ENCODE data around the gene SAA4.

DNA sequence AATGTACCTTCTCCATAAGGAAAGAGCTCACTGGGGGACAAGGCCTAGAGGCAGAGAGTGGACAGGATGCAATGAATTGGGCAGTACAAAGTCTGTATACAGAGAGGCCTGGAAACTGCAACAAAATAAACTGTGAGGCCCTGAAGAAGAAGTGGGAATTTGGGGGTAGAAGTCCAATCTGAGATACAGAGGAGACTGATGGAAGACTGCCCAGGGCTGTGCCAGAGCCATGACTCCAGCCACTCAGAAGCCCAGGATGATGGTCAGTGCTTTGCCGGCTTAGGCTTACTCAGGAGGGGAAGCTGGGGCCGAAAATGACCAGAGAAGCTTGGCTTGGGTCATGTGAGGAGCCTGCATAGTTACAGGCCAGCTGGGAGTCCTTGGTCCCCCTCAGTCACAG lies 5.7 kb downstream of the SAA4 start:
- TF ChIP-seq, protein P1, sequence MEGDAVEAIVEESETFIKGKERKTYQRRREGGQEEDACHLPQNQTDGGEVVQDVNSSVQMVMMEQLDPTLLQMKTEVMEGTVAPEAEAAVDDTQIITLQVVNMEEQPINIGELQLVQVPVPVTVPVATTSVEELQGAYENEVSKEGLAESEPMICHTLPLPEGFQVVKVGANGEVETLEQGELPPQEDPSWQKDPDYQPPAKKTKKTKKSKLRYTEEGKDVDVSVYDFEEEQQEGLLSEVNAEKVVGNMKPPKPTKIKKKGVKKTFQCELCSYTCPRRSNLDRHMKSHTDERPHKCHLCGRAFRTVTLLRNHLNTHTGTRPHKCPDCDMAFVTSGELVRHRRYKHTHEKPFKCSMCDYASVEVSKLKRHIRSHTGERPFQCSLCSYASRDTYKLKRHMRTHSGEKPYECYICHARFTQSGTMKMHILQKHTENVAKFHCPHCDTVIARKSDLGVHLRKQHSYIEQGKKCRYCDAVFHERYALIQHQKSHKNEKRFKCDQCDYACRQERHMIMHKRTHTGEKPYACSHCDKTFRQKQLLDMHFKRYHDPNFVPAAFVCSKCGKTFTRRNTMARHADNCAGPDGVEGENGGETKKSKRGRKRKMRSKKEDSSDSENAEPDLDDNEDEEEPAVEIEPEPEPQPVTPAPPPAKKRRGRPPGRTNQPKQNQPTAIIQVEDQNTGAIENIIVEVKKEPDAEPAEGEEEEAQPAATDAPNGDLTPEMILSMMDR (IDR thresholded peaks at IDR 0.05; ENCODE audit: low read depth, low read length, poor library complexity, severe bottlenecking) = no peak
- no peak for TF ChIP-seq EZH2phosphoT487 (IDR thresholded peaks at IDR 0.05; ENCODE audit: borderline replicate concordance, low read length)
